MM.1S (cell line): Measurements from ENCODE around the gene GDAP1L1.

Experiments used
- CTCF ChIP-seq: fragments of 300-600 bp; sonication (generic); IDR thresholded peaks from 2 replicates; pipeline ENCODE4 v1.5.1; 2016; ENCODE audit warnings: antibody characterized with exemption, low read length, mixed read lengths
- EZH2 ChIP-seq: fragments of 300-600 bp; sonication (generic); optimal IDR thresholded peaks from 2 replicates; pipeline ENCODE3; 2017; ENCODE audit warnings: low read depth, mild to moderate bottlenecking, antibody characterized with exemption, low read length, mixed read lengths
- EZH2phosphoT487 ChIP-seq: fragments of 300-600 bp; sonication (generic); IDR thresholded peaks from 2 replicates; pipeline ENCODE4 v1.6.1; 2018; ENCODE audit warnings: antibody characterized with exemption, low read length

GRCh38 chr20:44209686-44210405 lies 37.3 kb upstream of the GDAP1L1 start:
- TF ChIP-seq CTCF (no peak), EZH2 (no peak), EZH2phosphoT487 (no peak)
